HTERT RPE-1 (cell line): ENCODE data around the gene HSCB.
"Not testable (repeated sequence)": the region's sequence is repeated elsewhere in the genome, so short reads cannot be mapped to it uniquely, and the experiment has no call there.

Experiments
- in situ Hi-C: fragments of 300-500 bp; cut with MboI; formaldehyde crosslinking; loops from 4 replicates; pipeline ENCODE4 v1.14.3; 2020; ENCODE audit warnings: low sequenced_read_pairs

HSCB gene

DNA sequence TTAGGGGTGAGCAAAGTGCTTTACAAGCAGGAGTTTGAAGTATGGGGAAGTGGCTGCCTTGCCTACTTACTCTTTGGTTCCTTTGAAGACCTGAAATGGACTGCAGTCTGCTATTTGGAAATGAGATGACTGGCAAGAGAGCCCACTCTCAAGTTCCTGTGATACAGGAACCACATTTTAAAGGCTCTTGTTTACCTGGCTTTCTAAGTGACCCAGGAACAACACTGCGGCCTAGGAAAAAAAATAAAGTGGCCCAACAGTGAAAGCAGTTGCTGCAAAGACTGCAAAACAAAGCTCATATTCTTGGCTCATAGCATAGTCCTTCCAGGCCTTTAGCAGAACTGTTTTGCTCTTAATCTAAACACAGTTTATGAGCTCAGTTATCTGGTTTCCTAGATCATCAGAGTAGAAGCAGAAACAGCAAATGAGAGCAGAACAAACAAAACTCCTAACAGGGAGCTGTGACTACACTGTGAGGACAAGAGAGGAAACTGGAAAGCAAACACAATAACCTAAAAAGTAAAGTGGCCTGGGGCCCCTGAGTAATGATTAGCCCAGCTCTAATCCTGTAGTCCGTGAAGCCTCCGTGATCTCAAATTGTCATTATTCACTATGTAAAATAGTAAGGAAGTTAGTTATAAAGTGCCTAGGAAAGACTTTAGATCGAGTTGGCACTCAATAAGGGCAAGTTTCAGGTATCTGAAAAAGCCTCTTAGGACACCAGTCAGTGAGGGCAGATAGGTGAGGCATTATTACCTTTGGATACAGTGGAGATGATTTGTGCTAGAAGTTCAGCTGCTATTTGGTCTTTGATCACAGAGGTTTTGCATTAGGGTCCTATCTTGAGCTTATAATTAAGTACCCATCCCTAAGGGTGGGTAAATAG lies 42.2 kb downstream of the HSCB start:
- in situ Hi-C loops: no loop called here

DNA sequence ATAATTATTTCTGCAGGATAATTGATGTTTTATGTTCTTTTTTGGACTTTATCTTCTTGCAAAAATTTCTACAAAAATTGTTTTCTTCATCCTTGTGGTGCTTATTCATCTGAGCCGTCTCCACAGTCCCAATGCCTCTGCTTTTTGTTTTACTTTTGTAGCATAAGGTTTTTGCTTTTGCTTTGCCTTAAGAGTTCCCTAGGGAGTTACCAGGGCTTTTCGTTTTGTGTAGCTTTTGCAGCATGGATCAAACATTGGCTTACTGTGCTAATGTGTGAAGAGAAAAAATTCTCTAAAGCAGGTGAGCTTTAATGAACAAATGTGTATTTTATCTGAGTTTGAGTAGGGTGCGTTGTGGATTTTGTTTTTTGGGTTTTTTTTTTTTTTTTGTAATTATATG lies 46.8 kb downstream of the HSCB start:
- in situ Hi-C loops: no loop called here

DNA sequence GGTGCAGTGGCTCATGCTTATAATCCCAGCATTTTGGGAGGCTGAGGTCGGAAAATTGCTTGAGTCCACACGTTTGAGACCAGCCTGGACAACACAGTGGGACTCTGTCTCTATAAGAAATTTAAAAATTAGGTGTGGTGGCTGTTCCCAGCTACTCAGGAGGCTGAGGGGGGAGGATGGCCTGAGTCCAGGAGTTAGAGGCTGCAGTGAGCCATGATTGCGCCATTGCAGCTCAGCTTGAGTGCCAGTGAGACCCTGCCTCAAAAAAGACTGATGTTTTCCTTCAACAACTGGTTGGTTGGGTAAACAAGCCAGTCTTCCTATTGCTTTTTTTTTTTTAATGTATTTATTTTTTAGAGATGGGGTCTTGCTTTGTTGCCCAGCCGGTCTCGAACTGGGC lies 49.3 kb downstream of the HSCB start:
- in situ Hi-C loops: no loop called here

GRCh38 chr22:28791841-28792490 lies 50.1 kb downstream of the HSCB start:
- in situ Hi-C loops: no loop called here

DNA sequence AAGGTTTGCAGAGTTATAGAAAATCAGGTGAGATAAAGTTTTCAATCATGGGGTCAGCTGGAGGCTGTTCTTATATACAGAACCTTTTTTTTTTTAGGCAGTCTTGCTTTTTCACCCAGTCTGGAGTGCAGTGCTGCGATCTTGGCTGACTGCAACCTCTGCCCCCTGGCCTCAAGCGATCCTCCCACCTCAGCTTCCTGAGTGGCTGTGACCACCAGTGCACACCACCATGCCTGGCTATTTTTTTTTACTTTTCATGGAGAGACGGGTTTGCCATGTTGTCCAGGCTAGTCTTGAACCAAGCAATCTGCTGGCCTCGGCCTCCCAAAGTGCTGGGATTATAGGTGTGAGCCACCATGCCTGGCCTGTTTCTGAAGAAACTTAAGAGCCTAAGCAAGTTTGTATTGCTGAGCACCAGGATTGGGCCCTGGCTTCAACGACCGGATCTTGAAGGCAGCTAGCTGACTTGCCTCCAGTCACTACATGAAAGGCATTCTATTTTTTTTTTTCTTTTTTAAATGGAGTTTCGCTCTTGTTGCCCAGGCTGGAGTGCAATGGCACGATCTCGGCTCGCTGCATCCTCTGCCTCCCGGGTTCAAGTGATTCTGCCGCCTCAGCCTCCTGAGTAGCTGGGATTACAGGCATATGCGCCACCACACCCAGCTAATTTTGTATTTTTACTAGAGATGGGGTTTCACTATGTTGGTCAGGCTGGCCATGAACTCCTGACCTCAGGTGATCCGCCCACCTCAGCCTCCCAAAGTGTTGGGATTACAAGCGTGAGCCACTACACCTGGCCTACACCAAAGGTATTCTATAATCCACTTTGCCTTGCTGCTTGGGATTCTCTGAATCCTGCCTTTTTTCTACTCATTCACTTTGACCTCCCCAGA lies 50.9 kb downstream of the HSCB start:
- in situ Hi-C loops: no loop called here

- in situ Hi-C loops: no loop called here
These were observed 52.2 kb downstream of the HSCB start for GRCh38 chr22:28793976-28794584.

DNA sequence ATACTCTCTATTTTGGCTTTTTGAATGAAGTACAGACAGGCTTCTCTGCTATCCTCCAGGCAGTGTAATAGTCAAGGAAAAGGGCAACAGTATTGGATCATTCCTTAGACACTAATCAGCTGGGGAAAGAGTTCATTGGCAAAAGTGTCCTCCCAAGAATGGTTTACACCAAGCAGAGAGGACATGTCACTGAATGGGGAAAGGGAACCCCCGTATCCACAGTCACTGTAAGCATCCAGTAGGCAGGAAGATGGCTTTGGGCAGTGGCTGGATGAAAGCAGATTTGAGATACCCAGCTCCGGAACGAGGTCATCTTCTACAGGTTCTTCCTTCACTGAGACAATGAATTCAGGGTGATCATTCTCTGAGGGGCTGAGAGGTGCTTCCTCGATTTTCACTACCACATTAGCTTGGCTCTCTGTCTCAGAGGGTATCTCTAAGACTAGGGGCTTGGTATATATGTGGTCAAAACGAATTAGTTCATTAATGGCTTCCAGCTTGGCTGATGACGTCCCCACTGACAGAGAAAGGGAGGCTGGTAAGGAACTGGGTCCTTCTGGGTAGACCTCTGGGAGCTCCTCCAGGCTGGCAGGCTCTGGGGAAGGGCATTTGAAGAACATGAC lies 53.3 kb downstream of the HSCB start:
- in situ Hi-C loops: no loop called here

GRCh38 chr22:28795932-28796856 lies 54.4 kb downstream of the HSCB start:
- in situ Hi-C loops: no loop called here

GRCh38 chr22:28798810-28799605 lies 57.2 kb downstream of the HSCB start:
- in situ Hi-C loops: no loop called here

GRCh38 chr22:28799606-28800307 lies 57.9 kb downstream of the HSCB start:
- in situ Hi-C loops: no loop called here

DNA sequence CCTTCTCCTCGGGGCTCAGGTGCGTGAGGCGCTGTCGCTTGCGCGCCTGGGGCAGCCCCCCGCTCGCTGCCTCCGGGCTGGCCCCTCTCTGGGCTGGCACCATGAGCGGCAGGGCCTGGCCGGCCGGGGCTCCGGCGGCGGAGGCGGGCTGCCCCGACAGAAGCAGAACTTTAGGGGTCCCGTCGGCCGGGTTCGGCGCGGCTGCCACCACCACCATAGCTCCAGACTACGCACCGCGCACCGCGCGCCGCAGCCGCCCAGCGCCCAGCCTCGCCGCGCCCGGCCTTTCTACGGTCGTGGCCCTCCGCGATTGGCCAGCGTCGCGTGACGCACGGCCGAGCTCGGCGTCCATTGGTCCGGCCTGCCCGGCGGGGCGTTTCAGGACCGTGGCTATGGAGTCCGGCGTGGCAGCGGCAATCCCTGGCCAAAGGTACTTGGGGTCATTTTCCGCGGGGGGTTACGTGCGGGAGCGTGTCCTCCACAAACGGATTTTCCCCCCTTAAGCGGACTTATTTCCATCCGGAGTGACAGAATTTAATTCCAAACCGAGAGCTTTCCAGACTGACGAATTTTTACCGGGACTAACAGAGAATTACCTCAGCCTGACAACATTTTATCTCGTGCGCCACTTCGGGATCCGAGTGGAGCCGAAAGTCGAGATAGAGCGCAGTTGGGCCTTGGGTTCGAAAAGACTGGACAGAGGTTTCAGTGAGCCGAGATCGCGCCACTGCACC lies 58.6 kb downstream of the HSCB start, which contains the start of gene XBP1:
Gene XBP1 (minus strand): TSS at position 262 of the 734 bp plus-strand sequence.
- in situ Hi-C loops: no loop called here

GRCh38 chr22:28801845-28802594 lies 60.2 kb downstream of the HSCB start:
- in situ Hi-C loops: no loop called here

DNA sequence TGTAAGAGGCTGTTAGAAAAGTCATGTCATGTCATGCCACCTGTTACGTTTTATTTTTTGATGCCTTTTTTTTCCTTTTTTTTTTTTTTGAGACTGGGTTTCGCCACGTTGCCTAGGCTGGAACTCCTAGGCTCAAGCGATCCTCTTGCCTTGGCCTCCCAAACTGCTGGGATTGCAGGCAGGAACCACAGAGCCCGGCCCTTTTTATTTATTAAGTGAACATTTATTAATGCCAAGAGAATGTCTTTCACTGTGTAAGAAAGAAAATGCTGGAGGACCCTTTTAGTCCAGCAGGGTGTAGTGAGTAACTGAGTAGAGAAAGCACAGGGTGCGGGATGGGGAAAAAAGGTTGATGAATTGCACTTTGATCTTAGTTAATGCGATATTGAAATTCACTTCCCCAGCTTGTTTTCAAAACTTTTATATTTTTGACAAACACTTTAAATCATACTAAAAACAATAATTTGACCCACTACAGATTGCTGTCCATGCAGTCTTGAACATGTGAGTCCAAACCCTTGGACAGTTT lies 60.8 kb downstream of the HSCB start:
- in situ Hi-C loops: no loop called here

- in situ Hi-C loops: not testable (repeated sequence)
These were observed 63.6 kb downstream of the HSCB start for GRCh38 chr22:28805426-28805825.
